Stimulated activated effector memory CD8-positive, alpha-beta T cell treated with anti-CD3 and anti-CD28 coated beads, Interleukin-12 subunit alpha, Interleukin-12 subunit beta, amount 100 ng/mL, for 72 hours (primary cell): ENCODE results near the gene RGS9BP.
A peak's percentile ranks its signal among the peaks of the same experiment; 100 is the strongest.
"Not testable (repeated sequence)": the region's sequence is repeated elsewhere in the genome, so short reads cannot be mapped to it uniquely, and the experiment has no call there.

Experiments used
- ATAC-seq: fragments of 150-1000 bp; cut with Tn5 transposase; 2 replicates; pipeline ENCODE4 v1.10.0; 2021
- DNase-seq, 2 donors: peaks; one replicate each; pipeline ENCODE4 v3.0.0; 2021 to 2022; ENCODE audit warnings: low spot score in 2 of 2
- H3K27ac Mint-ChIP-seq: one replicate; pipeline ENCODE4 v1.8.0; 2022; ENCODE audit warnings: mild to moderate bottlenecking, mixed read lengths
- H3K36me3 Mint-ChIP-seq: one replicate; pipeline ENCODE4 v1.8.0; 2022; ENCODE audit warnings: mild to moderate bottlenecking, mixed read lengths
- H3K4me1 Mint-ChIP-seq: one replicate; pipeline ENCODE4 v1.8.0; 2022; ENCODE audit warnings: mixed read lengths
- H3K4me3 Mint-ChIP-seq: one replicate; pipeline ENCODE4 v1.8.0; 2022; ENCODE audit warnings: mild to moderate bottlenecking, mixed read lengths
- H3K9me3 Mint-ChIP-seq: one replicate; pipeline ENCODE4 v1.8.0; 2022; ENCODE audit warnings: mixed read lengths

The RGS9BP gene

GRCh38 chr19:32680986-32681385 lies 5.3 kb downstream of the RGS9BP start:
- DNase-seq (no peak), ATAC-seq (no peak)
- Mint-ChIP-seq H3K4me3 (no peak overlapping the region), H3K27ac (no peak overlapping the region), H3K36me3 (no peaks in the 10 kb centered on the region), H3K4me1 (peaks cover 7% of the 10 kb centered on the region), H3K9me3 (no peaks in the 10 kb centered on the region)

GRCh38 chr19:32682317-32682716 lies 6.7 kb downstream of the RGS9BP start:
- no peak overlapping the region for H3K4me3 Mint-ChIP-seq
- no peaks in the 10 kb centered on the region for H3K36me3 Mint-ChIP-seq

GRCh38 chr19:32686847-32687475 lies 11.3 kb downstream of the RGS9BP start:
- Mint-ChIP-seq H3K9me3 (no peaks in the 10 kb centered on the region), H3K36me3 (no peaks in the 10 kb centered on the region)

More at GRCh38 chr19:32682317-32682716, 6.7 kb downstream of the RGS9BP start:
- DNase-seq = no peak
- H3K9me3 Mint-ChIP-seq = no peaks in the 10 kb centered on the region
- ATAC-seq = no peak
- H3K27ac Mint-ChIP-seq = no peak overlapping the region
- peaks cover 3% of the 10 kb centered on the region for H3K4me1 Mint-ChIP-seq

GRCh38 chr19:32687681-32688080 lies 12.0 kb downstream of the RGS9BP start:
- Mint-ChIP-seq H3K27ac (no peak overlapping the region), H3K4me1 (peaks cover 14% of the 10 kb centered on the region), H3K9me3 (no peaks in the 10 kb centered on the region), H3K36me3 (peaks cover 3% of the 10 kb centered on the region), H3K4me3 (no peak overlapping the region)
- no peak for ATAC-seq
- DNase-seq = no peak

More at GRCh38 chr19:32686847-32687475, 11.3 kb downstream of the RGS9BP start:
- H3K4me1 Mint-ChIP-seq = peaks cover 12% of the 10 kb centered on the region
- no peak overlapping the region for H3K27ac Mint-ChIP-seq
- DNase-seq (no peak), ATAC-seq (no peak)
- no peak overlapping the region for H3K4me3 Mint-ChIP-seq

GRCh38 chr19:32688311-32688710 lies 12.7 kb downstream of the RGS9BP start:
- ATAC-seq (no peak), DNase-seq (no peak)
- Mint-ChIP-seq H3K4me1 (peaks cover 20% of the 10 kb centered on the region), H3K36me3 (peaks cover 9% of the 10 kb centered on the region), H3K4me3 (no peak overlapping the region), H3K27ac (no peak overlapping the region), H3K9me3 (no peaks in the 10 kb centered on the region)

GRCh38 chr19:32691291-32691951 lies 15.8 kb downstream of the RGS9BP start, which contains the start of gene NUDT19:
Gene NUDT19, plus strand, starts transcription at chr19:32691821. Its CDS starts 140 bp downstream, at chr19:32691961.
- Mint-ChIP-seq H3K27ac (peak within 1 kb of the TSS; percentile 96), H3K9me3 (no peaks in the 10 kb centered on the region), H3K4me3 (peak within 1 kb of the TSS; percentile 93), H3K36me3 (peaks cover 30% of the 10 kb centered on the region), H3K4me1 (peaks cover 51% of the 10 kb centered on the region)
- ATAC-seq = peak; percentile 86
- DNase-seq = peak; percentile 63 to 90

- Mint-ChIP-seq H3K9me3 (no peaks in the 10 kb centered on the region), H3K4me1 (peaks cover 53% of the 10 kb centered on the region), H3K36me3 (peaks cover 30% of the 10 kb centered on the region), H3K4me3 (peak overlapping the region; percentile 93), H3K27ac (peak overlapping the region; percentile 96)
- peak; percentile 44 to 79 for DNase-seq
- ATAC-seq = peak; percentile 62
Measured at GRCh38 chr19:32691952-32692726, 16.5 kb downstream of the RGS9BP start.

GRCh38 chr19:32692727-32693061 lies 17.0 kb downstream of the RGS9BP start:
- peaks cover 33% of the 10 kb centered on the region for H3K36me3 Mint-ChIP-seq
- ATAC-seq (no peak), DNase-seq (no peak)
- peak overlapping the region; percentile 96 for H3K27ac Mint-ChIP-seq
- H3K4me1 Mint-ChIP-seq = peaks cover 58% of the 10 kb centered on the region
- peak overlapping the region; percentile 93 for H3K4me3 Mint-ChIP-seq
- H3K9me3 Mint-ChIP-seq = no peaks in the 10 kb centered on the region

GRCh38 chr19:32693151-32694108 lies 17.8 kb downstream of the RGS9BP start:
- not testable (repeated sequence) for H3K9me3 Mint-ChIP-seq
- peak overlapping the region; percentile 93 for H3K4me3 Mint-ChIP-seq
- DNase-seq = peak in 1 of 2 donors; percentile 82
- H3K4me1 Mint-ChIP-seq = peaks cover 61% of the 10 kb centered on the region
- H3K27ac Mint-ChIP-seq = peak overlapping the region; percentile 96
- peaks cover 40% of the 10 kb centered on the region for H3K36me3 Mint-ChIP-seq
- peak; percentile 4 for ATAC-seq

- H3K36me3 Mint-ChIP-seq = peaks cover 49% of the 10 kb centered on the region
- H3K4me3 Mint-ChIP-seq = peak overlapping the region; percentile 93
- DNase-seq, ATAC-seq, H3K9me3 Mint-ChIP-seq: not testable (repeated sequence)
- peaks cover 68% of the 10 kb centered on the region for H3K4me1 Mint-ChIP-seq
- H3K27ac Mint-ChIP-seq = peak overlapping the region; percentile 96
Measured at GRCh38 chr19:32694316-32694715, 18.7 kb downstream of the RGS9BP start.

GRCh38 chr19:32694851-32695250 lies 19.2 kb downstream of the RGS9BP start:
- Mint-ChIP-seq H3K36me3 (peaks cover 50% of the 10 kb centered on the region), H3K4me1 (peaks cover 68% of the 10 kb centered on the region), H3K4me3 (peak overlapping the region; percentile 93)
- H3K9me3 Mint-ChIP-seq, ATAC-seq, H3K27ac Mint-ChIP-seq, DNase-seq: not testable (repeated sequence)

GRCh38 chr19:32695506-32695905 lies 19.9 kb downstream of the RGS9BP start:
- Mint-ChIP-seq H3K36me3 (peaks cover 53% of the 10 kb centered on the region), H3K4me3 (peak overlapping the region; percentile 9), H3K27ac (peak overlapping the region; percentile 34), H3K4me1 (peaks cover 68% of the 10 kb centered on the region)
- not testable (repeated sequence) for H3K9me3 Mint-ChIP-seq, DNase-seq, ATAC-seq

- not testable (repeated sequence) for H3K9me3 Mint-ChIP-seq, H3K4me3 Mint-ChIP-seq, DNase-seq, ATAC-seq
- peaks cover 64% of the 10 kb centered on the region for H3K36me3 Mint-ChIP-seq
- H3K4me1 Mint-ChIP-seq = peaks cover 56% of the 10 kb centered on the region
- H3K27ac Mint-ChIP-seq = peak overlapping the region; percentile 34
Measured at GRCh38 chr19:32696771-32697170, 21.1 kb downstream of the RGS9BP start.

GRCh38 chr19:32700129-32700528 lies 24.5 kb downstream of the RGS9BP start:
- H3K4me1 Mint-ChIP-seq = peaks cover 29% of the 10 kb centered on the region
- H3K9me3 Mint-ChIP-seq, ATAC-seq, DNase-seq, H3K4me3 Mint-ChIP-seq, H3K27ac Mint-ChIP-seq: not testable (repeated sequence)
- H3K36me3 Mint-ChIP-seq = peaks cover 73% of the 10 kb centered on the region
